H1 (cell line): Measurements from ENCODE around the gene TSPAN9. TPM values are rescaled to one million over a fixed set of nuclear protein-coding genes. Genes with fewer than 3 reads are reported as not detected.

Experiments used
- CTCF ChIA-PET: fragments of 300-600 bp; sonication (Branson Sonifier 250); formaldehyde crosslinking; loops from one replicate; lab custom pipeline; 2021; ENCODE audit not compliant: partially characterized antibody; lab: Charles Lee
- POLR2A ChIA-PET: fragments of 300-600 bp; sonication (Branson Sonifier 250); formaldehyde crosslinking; loops from one replicate; lab custom pipeline; 2021; ENCODE audit warnings: inconsistent platforms; ENCODE audit not compliant: partially characterized antibody; lab: Charles Lee
- DNase-seq, 2 experiments: peaks; one replicate each; pipeline versions ENCODE4 v3.0.0 to v3.0.0-alpha.2; 2010 to 2022; ENCODE audit warnings: low spot score in 2 of 2, low read depth in 1 of 2, mixed read lengths in 1 of 2
- FAIRE-seq: peaks from 2 replicates; lab custom pipeline; 2011; peaks lifted over from hg19 to GRCh38; lab: Jason Lieb, UNC
- H2AFZ ChIP-seq: 2 replicates; pipeline ENCODE4 v1.8.1; 2012; ENCODE audit warnings: low read length, inconsistent platforms
- H2AK5ac ChIP-seq: 2 replicates; pipeline ENCODE4 v1.6.1; 2013; ENCODE audit warnings: low read depth, low read length
- H2BK120ac ChIP-seq: replicated peaks from 2 replicates; pipeline ENCODE3; 2013; ENCODE audit warnings: low read depth, low read length, inconsistent platforms
- H2BK12ac ChIP-seq: 2 replicates; pipeline ENCODE4 v1.6.1; 2013; ENCODE audit warnings: low read depth, low read length
- H2BK15ac ChIP-seq: 2 replicates; pipeline ENCODE4 v1.6.1; 2013; ENCODE audit warnings: low read length
- H2BK20ac ChIP-seq: 2 replicates; pipeline ENCODE4 v1.6.1; 2013; ENCODE audit warnings: low read length
- H2BK5ac ChIP-seq: 2 replicates; pipeline ENCODE4 v1.6.1; 2013; ENCODE audit warnings: low read depth, low read length
- H3K14ac ChIP-seq: 2 replicates; pipeline ENCODE4 v1.6.1; 2013; ENCODE audit warnings: inconsistent platforms; ENCODE audit not compliant: insufficient read length
- H3K18ac ChIP-seq: 2 replicates; pipeline ENCODE4 v1.6.1; 2013; ENCODE audit warnings: low read length; ENCODE audit errors: extremely low read depth
- H3K23ac ChIP-seq: 2 replicates; pipeline ENCODE4 v1.6.1; 2013; ENCODE audit warnings: inconsistent platforms; ENCODE audit not compliant: insufficient read length
- H3K23me2 ChIP-seq: 2 replicates; pipeline ENCODE4 v1.6.1; 2013; ENCODE audit warnings: low read depth, low read length
- H3K27ac ChIP-seq: 2 replicates; pipeline ENCODE4 v1.6.1; 2011; ENCODE audit warnings: low read depth, low read length, inconsistent platforms
- H3K27me3 ChIP-seq, 4 experiments: replicated peaks in 1 of 4; 1 replicate in 1 of 4; 2 replicates in 3 of 4; pipeline versions ENCODE4 v1.6.1 to v1.8.1; 2011 to 2013; ENCODE audit warnings: low read length in 3 of 4, mild to moderate bottlenecking in 3 of 4, inconsistent platforms in 2 of 4, mixed read lengths in 2 of 4, moderate library complexity in 1 of 4; ENCODE audit not compliant: control insufficient read depth in 3 of 4, insufficient read depth in 3 of 4; ENCODE audit errors: extremely low read depth in 1 of 4
- H3K36me3 ChIP-seq, 4 experiments: 2 replicates each; pipeline versions ENCODE4 v1.6.1 to v1.8.1; 2011 to 2013; ENCODE audit warnings: mild to moderate bottlenecking in 4 of 4, low read length in 3 of 4, moderate library complexity in 2 of 4, control low read depth in 1 of 4, inconsistent platforms in 1 of 4; ENCODE audit not compliant: insufficient read depth in 4 of 4, control insufficient read depth in 2 of 4
- H3K4ac ChIP-seq: replicated peaks from 2 replicates; pipeline ENCODE3; 2013; ENCODE audit warnings: low read length, low read depth, mixed read lengths, inconsistent platforms; ENCODE audit not compliant: insufficient read length
- H3K4me1 ChIP-seq, 4 experiments: replicated peaks in 1 of 4; 1 replicate in 1 of 4; 2 replicates in 3 of 4; pipeline versions ENCODE4 v1.6.1 to v1.8.1; 2011 to 2013; ENCODE audit warnings: low read length in 3 of 4, inconsistent platforms in 2 of 4, mixed read lengths in 1 of 4; ENCODE audit not compliant: insufficient read depth in 4 of 4, control insufficient read depth in 3 of 4
- H3K4me2 ChIP-seq, 2 experiments: 2 replicates each; pipeline versions ENCODE4 v1.6.1 to v1.8.1; 2011 to 2013; ENCODE audit warnings: low read depth in 2 of 2, low read length in 2 of 2, control low read depth in 1 of 2, inconsistent platforms in 1 of 2, mild to moderate bottlenecking in 1 of 2; ENCODE audit not compliant: insufficient read depth in 1 of 2
- H3K4me3 ChIP-seq, 4 experiments: fragments of 200-600, 300-600 bp in 1 of 4; sonication (generic), shearing (Covaris generic), sonication (Bioruptor Twin) in 1 of 4; 2 replicates each; pipeline versions ENCODE4 v1.5.1 to v1.8.1; 2011 to 2016; ENCODE audit warnings: low read length in 4 of 4, low read depth in 3 of 4, control low read depth in 2 of 4, inconsistent platforms in 2 of 4, mild to moderate bottlenecking in 2 of 4, mixed read lengths in 1 of 4, moderate library complexity in 1 of 4; ENCODE audit not compliant: insufficient read depth in 2 of 4; ENCODE audit errors: extremely low read depth in 1 of 4
- H3K56ac ChIP-seq: replicated peaks from 2 replicates; pipeline ENCODE3; 2013; ENCODE audit warnings: low read depth, mild to moderate bottlenecking, mixed read lengths, low read length, inconsistent platforms; ENCODE audit not compliant: insufficient read length
- H3K79me1 ChIP-seq: 2 replicates; pipeline ENCODE4 v1.6.1; 2013; ENCODE audit warnings: low read depth, low read length, control low read depth
- H3K79me2 ChIP-seq, 2 experiments: 2 replicates each; pipeline versions ENCODE4 v1.6.1 to v1.8.1; 2012 to 2013; ENCODE audit warnings: low read length in 2 of 2, mild to moderate bottlenecking in 2 of 2, inconsistent platforms in 1 of 2; ENCODE audit not compliant: insufficient read depth in 2 of 2, control insufficient read depth in 1 of 2
- H3K9ac ChIP-seq, 4 experiments: replicated peaks in 1 of 4; 1 replicate in 1 of 4; 2 replicates in 3 of 4; pipeline versions ENCODE4 v1.6.1 to v1.8.1; 2011 to 2013; ENCODE audit warnings: low read depth in 3 of 4, low read length in 3 of 4, control low read depth in 2 of 4, mild to moderate bottlenecking in 2 of 4, moderate library complexity in 2 of 4, inconsistent platforms in 1 of 4; ENCODE audit errors: extremely low read depth in 1 of 4
- H3K9me3 ChIP-seq, 2 experiments: 2 replicates each; pipeline versions ENCODE4 v1.6.1 to v1.8.1; 2012 to 2013; ENCODE audit warnings: mild to moderate bottlenecking in 2 of 2, moderate library complexity in 2 of 2, control low read depth in 1 of 2, inconsistent platforms in 1 of 2, low read depth in 1 of 2, low read length in 1 of 2, mixed read lengths in 1 of 2; ENCODE audit not compliant: insufficient read depth in 2 of 2
- H4K20me1 ChIP-seq, 2 experiments: replicated peaks in 1 of 2; 2 replicates each; pipeline versions ENCODE3 to v1.8.1; 2011 to 2013; ENCODE audit warnings: inconsistent platforms in 2 of 2, low read length in 2 of 2, mild to moderate bottlenecking in 1 of 2; ENCODE audit not compliant: insufficient read depth in 2 of 2, control insufficient read depth in 1 of 2
- H4K5ac ChIP-seq: 2 replicates; pipeline ENCODE4 v1.6.1; 2013; ENCODE audit warnings: low read length, low read depth, mixed read lengths, inconsistent platforms; ENCODE audit not compliant: insufficient read length
- H4K8ac ChIP-seq: 2 replicates; pipeline ENCODE4 v1.8.0; 2013; ENCODE audit warnings: mild to moderate bottlenecking, moderate library complexity, low read length, inconsistent platforms; ENCODE audit not compliant: insufficient read depth; ENCODE audit errors: extremely low read depth
- H4K91ac ChIP-seq: replicated peaks from 2 replicates; pipeline ENCODE3; 2013; ENCODE audit warnings: low read length, mixed read lengths, inconsistent platforms; ENCODE audit not compliant: insufficient read length
- ASH2L ChIP-seq: fragments of 200-600, 300-600 bp; sonication (generic); IDR thresholded peaks from one replicate; pipeline ENCODE4 v1.7.1; 2017; ENCODE audit warnings: low read length
- BACH1 ChIP-seq: IDR thresholded peaks from 2 replicates; pipeline ENCODE4 v1.6.1; 2012; ENCODE audit warnings: low read length, improper control_type of control experiment
- BRCA1 ChIP-seq: IDR thresholded peaks from 2 replicates; pipeline ENCODE4 v1.6.1; 2012; ENCODE audit warnings: low read depth, low read length, improper control_type of control experiment
- CBX8 ChIP-seq: fragments of 300-800, 300-1000 bp; sonication (generic); IDR thresholded peaks from 2 replicates; pipeline ENCODE4 v1.7.1; 2016; ENCODE audit warnings: low read depth, low read length, borderline replicate concordance
- CEBPB ChIP-seq: IDR thresholded peaks from 2 replicates; pipeline ENCODE4 v1.6.1; 2012; ENCODE audit warnings: low read depth, low read length
- E2F6 ChIP-seq: IDR thresholded peaks from 2 replicates; pipeline ENCODE4 v1.6.1; 2012; ENCODE audit warnings: inconsistent platforms
- EZH2 ChIP-seq: fragments of 200-600 bp; sonication (generic); IDR thresholded peaks from 2 replicates; pipeline ENCODE4 v1.7.1; 2012; ENCODE audit warnings: low read depth, mild to moderate bottlenecking, moderate library complexity, low read length, inconsistent platforms; ENCODE audit not compliant: severe bottlenecking
- NANOG ChIP-seq: IDR thresholded peaks from 2 replicates; pipeline ENCODE4 v1.6.1; 2011; ENCODE audit warnings: low read length, low read depth, mild to moderate bottlenecking, inconsistent platforms; ENCODE audit not compliant: insufficient read depth, poor library complexity, severe bottlenecking
- POLR2A ChIP-seq, 2 experiments: IDR thresholded peaks; 1 replicate in 1 of 2; 2 replicates in 1 of 2; pipeline ENCODE4 v1.6.1; 2011; ENCODE audit warnings: low read depth in 2 of 2, low read length in 2 of 2, mild to moderate bottlenecking in 2 of 2; ENCODE audit errors: control extremely low read depth in 1 of 2
- SP1 ChIP-seq: IDR thresholded peaks from 2 replicates; pipeline ENCODE4 v1.6.1; 2011; ENCODE audit warnings: low read depth, low read length
- TAF1 ChIP-seq: IDR thresholded peaks from 2 replicates; pipeline ENCODE4 v1.6.1; 2011; ENCODE audit warnings: mild to moderate bottlenecking, low read depth, low read length
- ZNF274 ChIP-seq: IDR thresholded peaks from 2 replicates; pipeline ENCODE4 v1.7.0; 2012; ENCODE audit warnings: low read length, borderline replicate concordance; ENCODE audit errors: extremely low read depth
- WGBS, 2 experiments: shearing (Covaris generic) in 1 of 2; methylation state at CpG; one replicate each; pipeline versions ENCODE4 v1.1.6 to v1.1.7; 2013 to 2015; ENCODE audit warnings: low lambda C conversion rate in 2 of 2, mixed read lengths in 2 of 2, inconsistent platforms in 1 of 2, low coverage in 1 of 2, missing lambda C conversion rate in 1 of 2; ENCODE audit not compliant: insufficient replicate concordance in 2 of 2, insufficient coverage in 1 of 2, insufficient read length in 1 of 2; ENCODE audit errors: extremely low coverage in 1 of 2, missing lambda C conversion rate in 1 of 2; 5-methylcytosine and 5-hydroxymethylcytosine counted together
- polyA plus RNA-seq, 7 experiments: library from polyadenylated mRNA; depleted of rRNA in 3 of 7; stranded (reverse) in 5 of 7; unstranded in 2 of 7; fragments of >200 nt in 5 of 7; fragments of 200-250 nt in 2 of 7; gene quantifications; 1 replicate in 5 of 7; 2 replicates in 1 of 7; 4 replicates in 1 of 7; pipeline versions ENCODE4 v1.2.1 to v1.2.3, GENCODE V29; 2011 to 2013; ENCODE audit warnings: missing spikeins in 2 of 7, mixed read lengths in 2 of 7
- total RNA-seq: library from RNA; stranded (reverse); fragmentation: NEBNext Ultra II Directional; extraction: Animal tissue kit (Norgen Biotek cat#: 25700); gene quantifications from 2 replicates; pipeline ENCODE4 v1.2.1, GENCODE V29; 2021

TSPAN9 gene
- total and polyA plus RNA-seq, 2 of the 8 experiments (the other 6 are each of a cell fraction or from before 2014, with no cell fraction given) = 11.5 to 29.1 TPM

- Histone ChIP-seq H4K5ac (no peak overlapping the region), H2BK120ac (no peak overlapping the region), H3K27ac (no peak overlapping the region), H3K56ac (no peak overlapping the region), H3K36me3 (no peaks in the 10 kb centered on the region), H3K23ac (no peak overlapping the region), H2BK12ac (0 out of 2 replicates have a peak overlapping the region, but pooled peaks have one; percentile 9), H2AK5ac (no peak overlapping the region), H3K14ac (no peak overlapping the region), H2AFZ (no peak overlapping the region), H2BK15ac (no peak overlapping the region), H2BK20ac (no peak overlapping the region), H3K79me2 (no peaks in the 10 kb centered on the region), H3K18ac (no peak overlapping the region), H4K8ac (0 out of 2 replicates have a peak overlapping the region, but pooled peaks have one; percentile 31), H3K9me3 (no peaks in the 10 kb centered on the region), H3K4ac (no peak overlapping the region), H3K4me3 (no peak overlapping the region), H3K9ac (no peak overlapping the region), H3K27me3 (no peaks in the 10 kb centered on the region), H3K4me1 (no peaks in the 10 kb centered on the region; a peak in 1 of 7 replicates), H3K79me1 (no peaks in the 10 kb centered on the region; the same call in 1 of the 2 replicates), H4K91ac (no peak overlapping the region), H4K20me1 (no peaks in the 10 kb centered on the region), H3K4me2 (no peak overlapping the region), H2BK5ac (peak overlapping the region; percentile 44; the same call in 1 of the 2 replicates), H3K23me2 (no peaks in the 10 kb centered on the region)
- 88% methylated on average over 7 of the region's 8 CpGs; no CpG with 5 or more reads in 1 of the 2 experiments for WGBS, 2 experiments
- POLR2A ChIA-PET = interaction anchor here (1.3 kb wide), 1 partner anchor 9 kb away, joined by 3 read pairs; no protein-coding TSS in a partner anchor
- FAIRE-seq (no peak), DNase-seq (no peak)
- CTCF ChIA-PET = interaction anchor here (0.6 to 7.6 kb wide), 9 partner anchors 11 to 144 kb away, joined by 3 to 77 read pairs (median 5); no protein-coding TSS in a partner anchor
- TF ChIP-seq CEBPB (no peak), BACH1 (no peak), TAF1 (no peak), POLR2A (IDR thresholded peaks at IDR 0.05; ENCODE audit: control extremely low read depth in 1 of 2, low read depth in 2 of 2, low read length in 2 of 2) (no peak), SP1 (no peak), EZH2 (no peak), ASH2L (no peak), NANOG (no peak), CBX8 (no peak), BRCA1 (no peak), ZNF274 (no peak), E2F6 (no peak)
Measured at GRCh38 chr12:3265406-3265805, 188.2 kb downstream of the TSPAN9 start.
